GM21717 (cell line): Measurements from ENCODE around the gene CYP26A1.

Experiments
- ATAC-seq: cut with Tn5 transposase; IDR thresholded peaks from one replicate; pipeline ENCODE4 v1.9.1; 2021; ENCODE audit warnings: mild to moderate bottlenecking, moderate library complexity; ENCODE audit not compliant: unreplicated experiment

The CYP26A1 gene, protein sequence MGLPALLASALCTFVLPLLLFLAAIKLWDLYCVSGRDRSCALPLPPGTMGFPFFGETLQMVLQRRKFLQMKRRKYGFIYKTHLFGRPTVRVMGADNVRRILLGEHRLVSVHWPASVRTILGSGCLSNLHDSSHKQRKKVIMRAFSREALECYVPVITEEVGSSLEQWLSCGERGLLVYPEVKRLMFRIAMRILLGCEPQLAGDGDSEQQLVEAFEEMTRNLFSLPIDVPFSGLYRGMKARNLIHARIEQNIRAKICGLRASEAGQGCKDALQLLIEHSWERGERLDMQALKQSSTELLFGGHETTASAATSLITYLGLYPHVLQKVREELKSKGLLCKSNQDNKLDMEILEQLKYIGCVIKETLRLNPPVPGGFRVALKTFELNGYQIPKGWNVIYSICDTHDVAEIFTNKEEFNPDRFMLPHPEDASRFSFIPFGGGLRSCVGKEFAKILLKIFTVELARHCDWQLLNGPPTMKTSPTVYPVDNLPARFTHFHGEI

DNA sequence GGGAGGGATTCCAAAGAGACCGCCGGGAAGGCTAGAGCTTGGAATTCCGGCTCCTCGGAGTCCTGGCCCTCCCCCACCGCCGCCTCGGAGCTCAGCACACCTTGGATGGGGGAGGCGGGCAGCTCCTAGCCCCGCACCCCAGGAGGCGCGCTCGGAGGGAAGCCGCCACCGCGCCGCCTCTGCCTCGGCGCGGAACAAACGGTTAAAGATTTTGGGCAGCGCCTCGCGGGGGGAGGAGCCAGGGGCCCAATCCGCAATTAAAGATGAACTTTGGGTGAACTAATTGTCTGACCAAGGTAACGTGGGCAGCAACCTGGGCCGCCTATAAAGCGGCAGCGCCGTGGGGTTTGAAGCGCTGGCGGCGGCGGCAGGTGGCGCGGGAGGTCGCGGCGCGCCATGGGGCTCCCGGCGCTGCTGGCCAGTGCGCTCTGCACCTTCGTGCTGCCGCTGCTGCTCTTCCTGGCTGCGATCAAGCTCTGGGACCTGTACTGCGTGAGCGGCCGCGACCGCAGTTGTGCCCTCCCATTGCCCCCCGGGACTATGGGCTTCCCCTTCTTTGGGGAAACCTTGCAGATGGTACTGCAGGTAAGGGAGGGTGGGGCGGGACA, at the start of gene CYP26A1:
CYP26A1 (plus strand) TSS at position 355 of the 608 bp plus-strand sequence; CDS start at position 397, 42 bp downstream.
- ATAC-seq, result no peak

DNA sequence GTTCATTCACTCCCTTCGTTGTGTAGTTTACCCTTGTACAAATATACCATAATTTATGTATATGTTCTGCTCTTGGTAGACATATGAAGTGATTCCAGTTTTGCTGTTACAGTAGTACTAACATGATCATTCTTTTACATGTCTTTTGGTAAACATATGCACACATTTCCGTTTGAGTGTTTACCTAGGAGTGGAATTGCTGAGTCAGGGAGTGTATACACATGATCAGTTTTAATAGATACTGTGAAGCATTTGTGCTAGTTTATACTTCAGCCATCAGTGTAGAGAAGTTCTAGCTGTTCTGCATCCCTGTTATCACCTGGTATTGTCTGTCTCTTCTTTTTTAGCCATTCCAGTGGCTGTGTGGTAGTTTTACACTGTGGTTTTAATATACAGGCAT, 47.6 kb upstream of the CYP26A1 start:
- no peak for ATAC-seq

DNA sequence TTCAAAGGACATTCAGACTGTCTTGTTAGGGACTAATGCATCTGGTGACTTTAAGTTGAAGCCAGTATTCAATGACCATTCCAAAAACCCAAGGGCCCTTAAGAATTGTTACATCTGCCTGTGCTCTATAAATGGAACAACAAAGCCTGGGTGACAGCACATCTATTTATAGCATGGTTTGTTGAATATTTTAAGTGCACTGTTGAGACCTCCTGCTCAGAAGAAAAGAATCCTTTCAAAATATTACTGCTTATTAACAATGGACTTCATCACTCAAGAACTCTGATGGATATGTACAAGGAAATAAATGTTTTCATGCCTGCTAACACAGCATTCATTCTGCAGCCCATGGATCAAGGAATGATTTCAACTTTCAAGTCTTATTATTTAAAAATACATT, 46.2 kb upstream of the CYP26A1 start:
- no peak for ATAC-seq

DNA sequence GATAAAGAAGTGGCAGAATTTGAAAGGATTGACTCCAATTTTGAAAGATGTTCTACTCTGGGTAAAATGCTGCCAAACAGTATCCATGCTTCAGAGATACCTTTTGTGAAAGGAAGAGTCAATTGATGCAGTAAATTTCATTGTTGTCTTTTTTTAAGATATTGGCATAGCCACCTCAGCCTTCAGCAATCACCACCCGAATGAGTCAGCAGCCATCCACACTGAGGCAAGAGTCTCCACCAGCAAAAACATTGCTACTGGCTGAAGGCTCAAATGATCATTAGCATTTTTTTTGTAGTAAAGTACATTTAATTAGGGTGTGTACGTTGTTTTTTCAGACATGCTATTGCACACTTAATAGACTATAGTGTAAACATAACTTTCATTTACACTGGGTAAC, 44.8 kb upstream of the CYP26A1 start:
- ATAC-seq, result no peak

DNA sequence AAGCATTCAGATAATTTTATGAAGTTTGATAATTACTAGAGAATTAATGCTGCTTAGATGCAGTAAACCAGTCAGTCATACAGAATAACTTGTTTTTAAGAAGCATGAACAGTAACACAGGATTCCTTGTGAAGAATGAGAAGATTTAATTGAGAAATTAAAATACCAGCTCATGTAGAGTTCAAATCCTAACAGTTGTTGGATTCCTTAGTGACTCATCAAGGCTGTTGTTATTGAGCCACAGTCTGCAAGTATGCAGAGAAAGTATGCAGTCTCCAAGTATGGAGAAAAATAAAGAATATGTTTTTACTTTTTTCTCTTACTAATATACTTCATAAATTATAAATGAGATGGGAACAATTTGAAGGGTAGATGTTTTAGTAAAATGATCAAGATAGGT, 43.3 kb upstream of the CYP26A1 start:
- no peak for ATAC-seq

DNA sequence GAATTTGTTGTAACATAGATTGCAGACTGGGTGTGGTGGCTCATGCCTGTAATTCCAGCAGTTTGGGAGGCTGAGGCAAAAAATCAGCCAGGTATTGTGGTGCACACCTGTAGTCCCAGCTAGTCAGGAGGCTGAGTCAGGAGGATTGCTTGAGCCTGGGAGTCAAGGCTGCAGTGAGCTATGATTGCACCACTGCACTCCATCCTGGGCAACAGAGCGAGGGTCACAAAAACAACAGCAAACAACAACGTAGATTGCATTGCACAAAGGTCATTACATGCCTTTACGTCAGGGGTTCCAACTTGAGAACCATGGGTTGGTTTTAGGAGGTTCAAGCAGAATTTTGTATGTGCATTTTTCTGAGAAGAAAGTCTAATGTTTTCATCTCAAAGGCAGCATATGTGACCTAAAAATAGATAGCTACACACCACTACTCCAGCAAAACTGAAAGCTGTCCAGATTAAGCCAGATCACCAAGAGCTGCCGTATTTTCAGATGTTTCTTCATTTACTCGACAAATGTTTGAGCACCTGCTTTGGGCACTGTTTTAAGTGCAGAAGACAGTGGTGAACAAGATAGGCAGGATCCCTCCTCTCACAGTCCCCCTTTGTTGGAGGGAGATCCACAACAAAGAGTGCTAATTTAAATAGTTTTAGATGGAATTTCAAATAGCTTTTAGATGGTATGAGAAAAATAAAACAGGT, 41.4 kb upstream of the CYP26A1 start:
- no peak for ATAC-seq

DNA sequence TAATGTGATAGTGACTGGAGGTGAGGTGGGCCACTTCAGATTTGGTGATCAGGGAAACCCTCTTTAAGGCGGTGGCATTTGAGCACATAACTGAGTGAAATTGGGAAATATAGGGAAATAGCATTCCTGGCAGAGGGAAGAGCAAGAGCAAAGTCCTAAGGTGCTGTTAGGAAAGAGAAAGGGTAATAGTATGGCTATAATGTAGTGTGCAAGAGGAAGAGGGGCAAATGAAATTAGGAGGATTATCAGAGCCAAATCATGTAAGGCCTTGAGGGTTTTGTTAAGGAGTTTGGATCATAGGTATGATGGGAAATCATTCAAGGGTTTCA, 40.9 kb upstream of the CYP26A1 start:
- no peak for ATAC-seq

DNA sequence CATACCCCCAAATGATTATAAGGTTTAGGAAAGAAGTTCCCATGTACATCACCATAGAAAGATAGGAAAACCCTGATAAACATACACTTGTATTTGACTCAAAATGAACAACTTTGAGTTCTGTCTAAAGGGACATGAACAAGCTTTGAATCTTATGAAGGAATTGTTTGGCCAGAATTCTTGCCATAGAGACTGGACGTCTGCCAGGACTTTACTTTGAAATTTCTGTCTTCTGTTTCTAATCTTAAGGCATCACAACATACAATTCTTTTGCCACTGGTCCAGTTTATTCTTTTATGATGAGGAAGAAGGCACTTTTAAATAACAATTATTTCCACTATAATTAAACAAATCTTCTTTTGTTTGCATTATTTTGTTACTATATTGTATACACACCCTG, 39.3 kb upstream of the CYP26A1 start:
- ATAC-seq, result no peak

DNA sequence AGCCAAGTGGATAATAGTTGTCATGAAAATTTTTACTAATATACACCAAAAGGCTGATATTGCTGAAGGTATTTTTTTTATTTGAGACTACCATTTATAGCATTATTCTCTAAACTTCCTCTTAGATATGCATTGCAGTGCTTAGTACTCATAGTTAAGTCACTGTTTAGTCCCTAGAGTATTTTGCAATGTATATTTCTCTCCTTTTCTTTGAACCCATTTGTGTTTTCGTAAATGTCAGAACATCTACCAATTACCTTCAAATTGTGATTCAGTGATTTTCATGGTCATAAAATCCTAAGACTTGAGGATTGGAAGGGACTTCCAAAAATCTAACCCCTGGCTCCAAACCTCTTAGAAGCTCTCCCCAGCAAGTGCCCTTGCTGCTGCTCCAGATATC, 34.6 kb upstream of the CYP26A1 start:
- ATAC-seq, result no peak

DNA sequence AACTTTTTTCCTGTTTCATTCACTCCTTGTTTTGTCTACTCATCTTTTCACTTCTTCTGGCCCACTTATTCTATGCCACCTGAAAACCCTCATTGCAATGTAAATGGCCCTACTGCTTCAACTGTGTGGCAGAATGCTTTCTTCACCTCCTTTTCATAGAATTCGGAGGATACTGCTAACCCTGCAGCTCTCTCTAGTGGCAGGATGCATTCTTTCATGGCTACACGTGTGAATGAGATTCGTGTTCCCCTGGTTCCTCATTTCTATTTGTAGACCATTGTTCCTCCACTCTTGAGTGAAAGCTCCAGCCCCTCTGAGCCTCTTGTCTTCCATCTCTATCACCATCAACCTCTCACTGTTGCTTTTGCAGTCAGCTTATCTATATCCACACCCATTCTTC, 34.0 kb upstream of the CYP26A1 start:
- ATAC-seq, result no peak

DNA sequence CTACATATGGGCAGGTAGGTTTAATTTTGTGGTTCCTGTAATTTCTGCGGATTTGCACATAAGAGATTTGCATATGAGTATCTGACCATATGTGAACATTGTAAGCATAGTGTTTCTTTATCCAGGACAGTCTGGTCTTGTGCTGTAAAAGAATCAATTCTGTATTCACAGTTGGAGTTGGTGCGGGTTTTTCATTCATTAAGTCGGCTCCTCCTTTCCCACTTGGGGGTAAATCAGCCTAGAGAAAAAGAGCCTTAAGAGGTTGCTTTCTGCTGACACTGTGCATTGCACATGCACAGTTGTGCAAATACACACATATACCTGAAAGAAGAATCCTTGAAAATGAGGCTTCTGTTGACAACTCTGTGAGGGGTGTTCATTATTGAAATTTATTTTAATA, 19.2 kb upstream of the CYP26A1 start:
- no peak for ATAC-seq

DNA sequence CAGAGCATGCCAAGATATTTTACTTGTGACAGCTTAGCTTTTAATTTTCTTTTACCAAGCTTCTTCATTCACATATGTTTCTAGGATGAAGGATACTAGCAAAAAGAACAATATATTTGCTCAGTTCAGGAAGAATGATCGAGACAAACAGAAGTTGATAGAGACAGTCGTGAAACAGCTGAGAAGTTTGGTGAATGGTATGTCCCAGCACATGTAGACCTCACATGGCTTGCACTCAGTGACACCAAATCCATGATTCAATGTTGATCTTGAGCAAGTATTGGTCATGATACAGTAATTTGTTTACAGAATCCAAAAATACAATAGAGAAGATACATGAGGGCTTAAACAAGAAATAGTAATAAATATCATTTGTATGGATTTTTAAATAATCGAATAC, 15.6 kb upstream of the CYP26A1 start:
- ATAC-seq, result no peak

DNA sequence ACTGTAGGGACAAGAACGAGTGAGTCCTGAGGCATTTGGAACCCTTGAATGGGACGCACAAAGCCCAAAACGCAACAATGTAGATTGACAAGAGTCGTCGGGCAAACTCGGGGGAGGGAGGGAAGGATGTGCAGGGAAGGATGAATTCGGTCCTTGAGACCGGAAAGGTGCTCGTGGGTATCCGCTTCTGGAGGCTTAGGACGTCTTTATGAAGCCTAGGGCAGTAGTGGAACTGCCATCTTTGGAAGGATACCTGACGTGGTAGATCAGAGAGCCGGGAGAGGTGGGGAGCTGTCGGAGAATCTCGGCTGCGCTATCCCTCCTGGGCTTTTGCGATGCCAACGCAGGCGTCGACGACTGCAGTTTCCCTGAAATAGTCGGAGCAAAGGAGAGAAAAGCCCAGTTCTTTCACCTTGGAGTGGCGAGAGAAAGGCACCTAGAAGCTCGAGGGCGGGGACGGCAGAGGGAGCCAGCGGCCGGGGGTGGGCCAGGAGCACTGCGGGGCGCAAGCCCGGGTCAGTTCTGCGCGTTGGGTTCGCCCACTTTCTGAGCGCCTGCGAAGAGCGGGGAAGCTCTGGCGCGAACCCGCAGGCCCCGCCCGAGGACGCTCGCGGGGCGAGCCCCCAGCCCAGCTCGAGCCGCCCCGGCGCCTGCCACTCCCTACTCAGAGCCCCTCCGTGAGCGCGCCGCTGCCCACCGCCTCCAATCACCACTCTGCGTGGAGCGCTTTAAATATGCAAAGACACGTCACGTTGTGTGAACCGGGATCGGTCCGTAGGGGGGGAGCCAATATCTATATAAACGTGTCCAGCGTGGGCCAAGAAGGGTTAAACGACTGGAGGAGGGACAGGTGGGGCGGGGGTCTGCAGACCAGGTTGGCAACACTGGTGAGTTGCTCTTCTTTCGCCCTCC, 13.5 kb upstream of the CYP26A1 start, which contains the start of gene CYP26C1:
CYP26C1 (plus strand) TSS at position 824 of the 912 bp plus-strand sequence. CDS start 466 bp downstream, outside the sequence.
- no peak for ATAC-seq

DNA sequence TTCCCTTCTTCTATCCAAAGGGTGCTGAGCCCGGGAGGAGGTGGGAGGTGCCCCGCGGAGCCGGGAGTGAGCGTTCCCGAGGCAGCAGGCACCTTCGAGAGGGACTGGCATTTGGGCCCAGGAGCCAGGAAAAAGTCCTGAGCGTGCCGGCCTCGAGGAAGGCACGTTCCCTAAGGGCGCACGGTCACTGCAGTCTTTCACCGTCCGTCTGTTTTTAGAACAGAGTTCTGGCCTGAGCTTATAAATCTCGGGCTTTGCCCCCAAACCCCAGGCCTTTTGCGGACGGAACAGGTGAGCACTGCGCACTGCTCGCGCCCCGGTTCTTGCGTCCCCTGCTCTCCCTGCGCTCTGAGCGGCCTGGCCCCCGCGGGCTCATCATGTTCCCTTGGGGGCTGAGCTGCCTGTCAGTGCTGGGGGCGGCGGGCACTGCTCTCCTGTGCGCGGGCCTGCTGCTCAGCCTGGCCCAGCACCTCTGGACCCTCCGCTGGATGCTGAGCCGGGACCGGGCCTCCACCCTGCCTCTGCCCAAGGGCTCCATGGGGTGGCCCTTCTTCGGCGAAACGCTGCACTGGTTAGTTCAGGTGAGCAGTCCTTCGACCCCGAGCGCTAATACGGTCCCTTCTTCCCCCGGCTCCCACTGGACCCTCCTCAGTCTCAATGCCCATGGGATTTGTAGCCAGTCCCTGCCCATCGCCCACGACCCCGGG, 12.7 kb upstream of the CYP26A1 start:
- no peak for ATAC-seq

DNA sequence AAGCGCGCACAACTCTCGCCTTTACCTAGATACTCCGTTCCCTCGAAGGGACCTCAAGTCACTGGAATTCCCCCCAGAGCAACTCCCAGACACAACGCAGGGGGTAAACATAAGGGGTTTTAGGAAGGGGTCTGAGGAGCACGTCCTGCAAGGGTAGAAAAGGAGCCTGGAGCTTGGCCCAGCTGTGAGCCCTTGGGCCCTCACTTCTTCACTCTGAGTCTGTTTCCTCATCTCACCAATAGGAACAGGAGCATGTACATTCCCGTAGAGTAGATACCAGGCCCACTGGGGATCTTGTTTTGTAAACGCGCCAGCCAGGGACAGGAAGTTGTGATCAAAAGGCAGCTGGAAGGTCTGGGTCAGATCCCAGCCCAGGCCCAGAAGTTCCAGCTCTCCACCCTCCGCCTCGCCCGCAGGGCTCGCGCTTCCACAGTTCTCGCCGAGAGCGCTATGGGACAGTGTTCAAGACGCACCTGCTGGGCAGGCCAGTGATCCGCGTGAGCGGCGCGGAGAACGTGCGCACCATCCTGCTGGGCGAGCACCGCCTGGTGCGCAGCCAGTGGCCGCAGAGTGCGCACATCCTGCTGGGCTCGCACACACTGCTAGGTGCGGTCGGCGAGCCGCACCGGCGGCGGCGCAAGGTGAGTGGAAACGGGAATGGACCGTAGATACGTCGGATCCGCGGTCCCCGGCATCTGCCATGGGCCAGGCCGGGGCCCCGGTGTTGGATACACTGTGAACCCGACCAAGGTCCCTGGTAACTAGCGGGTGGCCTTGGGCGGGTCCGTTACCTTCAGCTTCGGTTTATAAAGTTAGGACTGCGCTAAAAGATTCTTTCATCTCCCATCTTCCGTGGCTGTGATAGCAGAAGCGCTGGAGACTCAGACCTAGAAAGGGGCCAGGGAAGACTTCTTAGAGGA, 11.8 kb upstream of the CYP26A1 start:
- ATAC-seq, result no peak

DNA sequence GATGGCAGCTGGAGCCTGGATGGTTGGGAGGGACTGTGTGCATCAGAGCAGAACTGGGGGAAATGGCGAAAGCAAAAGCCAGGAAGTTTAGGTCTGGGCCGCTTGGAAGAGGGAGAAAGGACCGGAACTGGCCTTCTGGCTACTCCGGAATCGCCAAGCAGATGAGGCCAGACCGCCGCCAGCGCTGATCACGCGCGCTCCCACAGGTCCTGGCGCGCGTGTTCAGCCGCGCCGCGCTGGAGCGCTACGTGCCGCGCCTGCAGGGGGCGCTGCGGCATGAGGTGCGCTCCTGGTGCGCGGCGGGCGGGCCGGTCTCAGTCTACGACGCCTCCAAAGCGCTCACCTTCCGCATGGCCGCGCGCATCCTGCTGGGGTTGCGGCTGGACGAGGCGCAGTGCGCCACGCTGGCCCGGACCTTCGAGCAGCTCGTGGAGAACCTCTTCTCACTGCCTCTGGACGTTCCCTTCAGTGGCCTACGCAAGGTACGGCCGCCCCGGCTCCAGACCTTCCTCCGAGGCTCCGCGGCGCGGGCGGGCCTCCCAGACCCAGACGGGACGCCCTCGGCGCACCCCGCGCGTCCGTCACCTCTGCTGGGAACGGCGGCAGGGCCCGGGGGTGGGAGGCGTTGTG, 11.1 kb upstream of the CYP26A1 start:
- ATAC-seq, result no peak

DNA sequence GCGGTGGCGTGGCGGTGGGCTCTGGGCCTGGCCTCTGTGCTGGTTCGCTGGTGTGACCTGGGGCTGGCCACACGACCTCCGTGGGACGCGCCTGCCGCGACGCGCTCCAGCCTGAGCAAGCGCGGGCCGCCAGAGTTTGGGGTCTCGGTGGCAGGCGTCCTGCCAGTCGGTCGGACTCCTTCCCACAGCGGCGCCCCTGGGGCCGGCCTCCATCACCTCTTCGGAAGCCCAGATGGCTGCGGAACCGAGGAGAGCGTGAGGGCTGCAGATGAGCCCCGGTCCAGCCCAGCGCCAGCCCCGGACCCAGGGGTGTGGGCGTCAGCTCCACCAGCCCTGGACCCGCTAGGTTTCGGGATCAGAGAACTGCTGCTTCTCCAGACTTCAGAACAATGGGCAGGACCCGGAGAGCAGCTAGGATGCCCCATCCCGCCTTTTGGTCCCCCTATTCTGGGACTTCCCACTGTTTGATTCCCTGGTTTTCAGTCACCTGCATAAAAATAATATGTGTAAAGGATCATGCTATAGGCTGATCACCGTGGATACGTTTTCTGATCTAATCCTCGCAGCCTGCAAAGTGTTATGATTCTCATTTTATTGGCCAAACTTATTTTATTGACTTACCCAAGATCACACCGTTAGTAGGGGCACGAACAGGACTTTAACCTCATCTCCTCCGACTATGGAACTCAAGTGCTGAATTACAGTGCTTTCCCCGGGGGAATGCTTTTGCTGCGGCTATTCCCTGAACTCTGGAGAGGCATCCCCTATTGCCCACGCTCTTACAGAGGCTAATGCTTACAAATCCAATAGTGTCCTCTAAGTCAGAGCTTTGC, 10.3 kb upstream of the CYP26A1 start:
- ATAC-seq, result no peak
